IMR-90 (cell line): ENCODE data around the gene NUDT3. TPM values are rescaled to one million over a fixed set of nuclear protein-coding genes. Genes with fewer than 3 reads are reported as not detected.

Experiments
- ATAC-seq: fragments of 200-7000 bp; cut with Tn5 transposase; 2 replicates; pipeline ENCODE4 v1.9.1; 2020; ENCODE audit warnings: low read depth, mild to moderate bottlenecking, moderate library complexity
- BruUV-seq: library from RNA; stranded (reverse); fragments of 400-500 nt; replicated peaks from 2 replicates; lab custom pipeline; 2021; lab: Mats Ljungman, UMichigan
- CTCF ChIA-PET: fragments of 300-600 bp; formaldehyde crosslinking; extraction: SDS; loops from one replicate; lab custom pipeline; 2021; ENCODE audit warnings: antibody characterized with exemption; lab: Yijun Ruan, JAX
- POLR2A ChIA-PET: fragments of 300-600 bp; sonication (Branson Sonifier 250); formaldehyde crosslinking; loops from one replicate; lab custom pipeline; 2022; ENCODE audit warnings: antibody characterized with exemption; ENCODE audit not compliant: unreplicated experiment; lab: Charles Lee
- DNase-seq: peaks from one replicate; pipeline ENCODE4 v3.0.0; 2013
- H2AFZ ChIP-seq: replicated peaks from 2 replicates; pipeline ENCODE3; 2013; ENCODE audit warnings: low read length, mild to moderate bottlenecking; ENCODE audit not compliant: poor library complexity
- H2AK5ac ChIP-seq: 2 replicates; pipeline ENCODE4 v1.6.1; 2013; ENCODE audit warnings: low read depth, low read length, inconsistent platforms
- H2AK9ac ChIP-seq: replicated peaks from 2 replicates; pipeline ENCODE3; 2013; ENCODE audit warnings: mild to moderate bottlenecking, low read depth, low read length, moderate library complexity; ENCODE audit not compliant: poor library complexity
- H2BK120ac ChIP-seq: 2 replicates; pipeline ENCODE4 v1.6.1; 2013; ENCODE audit warnings: low read depth, low read length, inconsistent platforms
- H2BK15ac ChIP-seq: 3 replicates; pipeline ENCODE4 v1.6.1; 2013; ENCODE audit warnings: low read depth, low read length, inconsistent platforms
- H2BK20ac ChIP-seq: 2 replicates; pipeline ENCODE4 v1.6.1; 2013; ENCODE audit warnings: low read depth, mild to moderate bottlenecking, inconsistent platforms, low read length, moderate library complexity
- H2BK5ac ChIP-seq: 2 replicates; pipeline ENCODE4 v1.6.1; 2013; ENCODE audit warnings: mild to moderate bottlenecking, low read depth, low read length, inconsistent platforms; ENCODE audit not compliant: poor library complexity, severe bottlenecking
- H3K14ac ChIP-seq: replicated peaks from 2 replicates; pipeline ENCODE4 v1.6.1; 2013; ENCODE audit warnings: low read depth, low read length, inconsistent platforms
- H3K18ac ChIP-seq: 2 replicates; pipeline ENCODE4 v1.6.1; 2013; ENCODE audit warnings: low read depth, low read length, control low read depth
- H3K23ac ChIP-seq: 2 replicates; pipeline ENCODE4 v1.6.1; 2013; ENCODE audit warnings: low read depth, low read length, inconsistent platforms
- H3K27ac ChIP-seq: 2 replicates; pipeline ENCODE4 v1.5.1; 2013; ENCODE audit warnings: mild to moderate bottlenecking, control low read depth, low read length; ENCODE audit not compliant: insufficient read depth
- H3K27me3 ChIP-seq: 2 replicates; pipeline ENCODE4 v1.6.1; 2013; ENCODE audit warnings: low read length; ENCODE audit not compliant: control insufficient read depth, insufficient read depth
- H3K36me3 ChIP-seq: 2 replicates; pipeline ENCODE4 v1.6.1; 2013; ENCODE audit warnings: low read length, mixed read lengths; ENCODE audit not compliant: control insufficient read depth, insufficient read depth
- H3K4ac ChIP-seq: 2 replicates; pipeline ENCODE4 v1.6.1; 2013; ENCODE audit warnings: low read depth, low read length, inconsistent platforms
- H3K4me1 ChIP-seq: 2 replicates; pipeline ENCODE4 v1.6.1; 2013; ENCODE audit warnings: low read length, mixed read lengths; ENCODE audit not compliant: control insufficient read depth, insufficient read depth
- H3K4me2 ChIP-seq: 2 replicates; pipeline ENCODE4 v1.6.1; 2013; ENCODE audit warnings: low read depth, mild to moderate bottlenecking, control low read depth, low read length, moderate library complexity
- H3K4me3 ChIP-seq: 2 replicates; pipeline ENCODE4 v1.5.1; 2013; ENCODE audit warnings: low read depth, mild to moderate bottlenecking, control low read depth, low read length, moderate library complexity; ENCODE audit not compliant: insufficient read depth
- H3K56ac ChIP-seq: 2 replicates; pipeline ENCODE4 v1.6.1; 2013; ENCODE audit warnings: low read length, inconsistent platforms; ENCODE audit not compliant: insufficient read depth; ENCODE audit errors: extremely low read depth
- H3K79me1 ChIP-seq, 2 experiments: 2 replicates each; pipeline ENCODE4 v1.6.1; 2013; ENCODE audit warnings: low read length in 2 of 2, inconsistent platforms in 1 of 2, low read depth in 1 of 2
- H3K9ac ChIP-seq: 2 replicates; pipeline ENCODE4 v1.6.1; 2013; ENCODE audit warnings: low read depth, low read length, control low read depth
- H3K9me1 ChIP-seq: 2 replicates; pipeline ENCODE4 v1.6.1; 2013; ENCODE audit warnings: low read length, inconsistent platforms; ENCODE audit not compliant: insufficient read depth
- H3K9me3 ChIP-seq: 2 replicates; pipeline ENCODE4 v1.6.1; 2013; ENCODE audit warnings: low read length; ENCODE audit not compliant: control insufficient read depth, insufficient read depth
- H4K20me1 ChIP-seq: 2 replicates; pipeline ENCODE4 v1.6.1; 2013; ENCODE audit warnings: low read length, inconsistent platforms; ENCODE audit not compliant: insufficient read depth
- H4K5ac ChIP-seq: 2 replicates; pipeline ENCODE4 v1.6.1; 2013; ENCODE audit warnings: mild to moderate bottlenecking, low read depth, low read length, control low read depth
- H4K8ac ChIP-seq, 2 experiments: 2 replicates each; pipeline ENCODE4 v1.6.1; 2013; ENCODE audit warnings: low read depth in 2 of 2, low read length in 2 of 2, control low read depth in 1 of 2, inconsistent platforms in 1 of 2
- H4K91ac ChIP-seq: 2 replicates; pipeline ENCODE4 v1.6.1; 2013; ENCODE audit warnings: low read depth, low read length, inconsistent platforms; ENCODE audit not compliant: insufficient read depth
- CHD1 ChIP-seq: IDR thresholded peaks from 2 replicates; pipeline ENCODE4 v1.6.1; 2012; ENCODE audit warnings: low read depth, low read length, improper control_type of control experiment
- MXI1 ChIP-seq: IDR thresholded peaks from 2 replicates; pipeline ENCODE4 v1.6.1; 2012; ENCODE audit warnings: low read depth, mild to moderate bottlenecking, low read length, moderate library complexity, borderline replicate concordance
- NFE2L2 ChIP-seq: fragments of 150-350 bp; IDR thresholded peaks from 2 replicates; pipeline ENCODE4 v1.6.1; 2016; ENCODE audit warnings: low read depth, mild to moderate bottlenecking, low read length
- POLR2A ChIP-seq: IDR thresholded peaks from 2 replicates; pipeline ENCODE4 v1.6.1; 2012; ENCODE audit warnings: mild to moderate bottlenecking, low read depth, low read length
- RAD21 ChIP-seq: IDR thresholded peaks from 2 replicates; pipeline ENCODE4 v1.6.1; 2012; ENCODE audit warnings: low read length, improper control_type of control experiment
- RFX5 ChIP-seq: IDR thresholded peaks from 2 replicates; pipeline ENCODE4 v1.8.0; 2012; ENCODE audit warnings: low read depth, mild to moderate bottlenecking, low read length, moderate library complexity
- WGBS, 2 experiments: methylation state at CpG; one replicate each; pipeline versions ENCODE4 v1.1.5 to v1.1.7; 2013; ENCODE audit warnings: missing lambda C conversion rate in 2 of 2; ENCODE audit not compliant: insufficient read length in 1 of 2; ENCODE audit errors: extremely low coverage in 2 of 2; 5-methylcytosine and 5-hydroxymethylcytosine counted together
- dilution Hi-C: fragments of 300-500 bp; cut with HindIII; formaldehyde crosslinking; loops from one replicate; pipeline ENCODE4 v1.14.3; 2018; ENCODE audit warnings: low sequenced_read_pairs; ENCODE audit not compliant: unreplicated experiment
- in situ Hi-C: fragments of 300-500 bp; cut with MboI; formaldehyde crosslinking; loops from 3 replicates; pipeline ENCODE4 v1.14.3; 2019; ENCODE audit warnings: low sequenced_read_pairs, inconsistent platforms, mixed read lengths
- intact Hi-C: fragments of 100-400 bp; cut with micrococcal nuclease; formaldehyde crosslinking; loops from 2 replicates; pipeline ENCODE4 v1.10.0; 2022
- polyA plus RNA-seq, 3 experiments: library from polyadenylated mRNA; depleted of rRNA; stranded (reverse); fragments of >200 nt; gene quantifications; 2 replicates each; pipeline ENCODE4 v1.2.3, GENCODE V29; 2012; ENCODE audit warnings: low replicate concordance in 1 of 3
- total RNA-seq: library from RNA; depleted of rRNA; stranded (reverse); fragments of >200 nt; gene quantifications from 2 replicates; pipeline ENCODE4 v1.2.3, GENCODE V29; 2012
- TF ChIP-seq, protein P1 (sequence below): conservative IDR thresholded peaks from 2 replicates; pipeline ENCODE4 v1.5.1; 2012; ENCODE audit warnings: mild to moderate bottlenecking, low read depth, low read length, improper control_type of control experiment
- TF ChIP-seq, protein P2 (sequence below): fragments of 150-350 bp; IDR thresholded peaks from 2 replicates; pipeline ENCODE4 v1.6.1; 2016; ENCODE audit warnings: low read depth, mild to moderate bottlenecking, low read length, moderate library complexity, borderline replicate concordance
- TF ChIP-seq, protein P3 (sequence below): fragments of 150-350 bp; IDR thresholded peaks from 2 replicates; pipeline ENCODE4 v1.6.1; 2017; ENCODE audit warnings: mild to moderate bottlenecking, antibody characterized with exemption, low read length, low read depth

Gene NUDT3
- total and polyA plus RNA-seq, 2 of the 4 experiments (the other 2 are of a cell fraction), result 10.1 to 17.2 TPM

GRCh38 chr6:34391786-34392496, 528 bp downstream of the NUDT3 start (continued):
- TF ChIP-seq, protein P1, sequence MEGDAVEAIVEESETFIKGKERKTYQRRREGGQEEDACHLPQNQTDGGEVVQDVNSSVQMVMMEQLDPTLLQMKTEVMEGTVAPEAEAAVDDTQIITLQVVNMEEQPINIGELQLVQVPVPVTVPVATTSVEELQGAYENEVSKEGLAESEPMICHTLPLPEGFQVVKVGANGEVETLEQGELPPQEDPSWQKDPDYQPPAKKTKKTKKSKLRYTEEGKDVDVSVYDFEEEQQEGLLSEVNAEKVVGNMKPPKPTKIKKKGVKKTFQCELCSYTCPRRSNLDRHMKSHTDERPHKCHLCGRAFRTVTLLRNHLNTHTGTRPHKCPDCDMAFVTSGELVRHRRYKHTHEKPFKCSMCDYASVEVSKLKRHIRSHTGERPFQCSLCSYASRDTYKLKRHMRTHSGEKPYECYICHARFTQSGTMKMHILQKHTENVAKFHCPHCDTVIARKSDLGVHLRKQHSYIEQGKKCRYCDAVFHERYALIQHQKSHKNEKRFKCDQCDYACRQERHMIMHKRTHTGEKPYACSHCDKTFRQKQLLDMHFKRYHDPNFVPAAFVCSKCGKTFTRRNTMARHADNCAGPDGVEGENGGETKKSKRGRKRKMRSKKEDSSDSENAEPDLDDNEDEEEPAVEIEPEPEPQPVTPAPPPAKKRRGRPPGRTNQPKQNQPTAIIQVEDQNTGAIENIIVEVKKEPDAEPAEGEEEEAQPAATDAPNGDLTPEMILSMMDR, result no peak

DNA sequence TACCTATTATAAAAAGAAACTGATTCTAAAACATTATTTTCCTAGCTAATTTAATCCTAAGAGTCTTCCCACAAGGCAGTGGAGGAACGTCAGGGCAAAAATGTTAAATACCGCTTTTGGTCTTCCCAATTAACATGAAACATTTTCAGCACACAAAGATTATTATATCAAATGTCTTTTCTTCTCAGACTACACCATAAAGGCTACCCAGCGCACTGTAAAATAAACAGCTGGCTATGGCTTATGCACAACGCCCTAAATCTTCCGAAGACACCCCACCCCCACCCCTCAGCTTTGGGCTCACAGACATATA, 1.0 kb downstream of the NUDT3 start:
- H4K8ac ChIP-seq, result peak overlapping the region; percentile 61 to 78; a peak in 2 of 4 replicates
- peak overlapping the region; percentile 50 for H3K23ac ChIP-seq
- CTCF ChIA-PET, result no interaction called here
- dilution Hi-C loops, result no loop called here
- BruUV-seq, result no TSS peak
- intact Hi-C loops, result loop anchor here (1.0 to 5.0 kb wide), 3 partner anchors 84 to 195 kb away; partner anchors contain the start of gene SMIM29
- peak overlapping the region; percentile 91 for H3K4ac ChIP-seq
- peak; percentile 4 for ATAC-seq
- H3K56ac ChIP-seq, result peak overlapping the region; percentile 28
- H4K20me1 ChIP-seq, result peaks cover 30% of the 10 kb centered on the region
- peak overlapping the region; percentile 94 for H3K27ac ChIP-seq
- H3K27me3 ChIP-seq, result no peaks in the 10 kb centered on the region
- WGBS, 2 experiments, result 0% methylated on average over 3 of the region's 5 CpGs; no CpG with 5 or more reads in 1 of the 2 experiments
- H2AFZ ChIP-seq, result peak overlapping the region; percentile 96
- H3K14ac ChIP-seq, result peak overlapping the region; percentile 72
- H2AK9ac ChIP-seq, result peak overlapping the region; percentile 92
- in situ Hi-C loops, result no loop called here
- H2BK20ac ChIP-seq, result no peak overlapping the region
- peaks cover 2% of the 10 kb centered on the region; the same call in 1 of the 2 replicates for H3K4me1 ChIP-seq
- POLR2A ChIA-PET, result no interaction called here
- no peak overlapping the region; the same call in 1 of the 2 replicates for H4K5ac ChIP-seq
- H3K79me1 ChIP-seq, result peaks cover 10 to 44% of the 10 kb centered on the region in 2 experiments
- no peak for DNase-seq
- H3K9me1 ChIP-seq, result peaks cover 9% of the 10 kb centered on the region
- H2BK120ac ChIP-seq, result peak overlapping the region; percentile 51; the same call in 1 of the 2 replicates
- no peak overlapping the region for H2BK15ac ChIP-seq
- peak overlapping the region; percentile 20; the same call in 1 of the 2 replicates for H2AK5ac ChIP-seq
- peak overlapping the region; percentile 89 for H2BK5ac ChIP-seq
- H3K18ac ChIP-seq, result peak overlapping the region; percentile 24; the same call in 1 of the 2 replicates
- H3K4me3 ChIP-seq, result peak overlapping the region; percentile 93
- peak overlapping the region; percentile 84 for H3K4me2 ChIP-seq
- H3K9ac ChIP-seq, result peak overlapping the region; percentile 90
- no peaks in the 10 kb centered on the region for H3K36me3 ChIP-seq
- no peaks in the 10 kb centered on the region for H3K9me3 ChIP-seq
- peak overlapping the region; percentile 91; the same call in 1 of the 2 replicates for H4K91ac ChIP-seq
- TF ChIP-seq, protein P1, result no peak
- TF ChIP-seq POLR2A (no peak), RAD21 (no peak), CHD1 (no peak), NFE2L2 (no peak), MXI1 (no peak), RFX5 (no peak)
- TF ChIP-seq, protein P2, sequence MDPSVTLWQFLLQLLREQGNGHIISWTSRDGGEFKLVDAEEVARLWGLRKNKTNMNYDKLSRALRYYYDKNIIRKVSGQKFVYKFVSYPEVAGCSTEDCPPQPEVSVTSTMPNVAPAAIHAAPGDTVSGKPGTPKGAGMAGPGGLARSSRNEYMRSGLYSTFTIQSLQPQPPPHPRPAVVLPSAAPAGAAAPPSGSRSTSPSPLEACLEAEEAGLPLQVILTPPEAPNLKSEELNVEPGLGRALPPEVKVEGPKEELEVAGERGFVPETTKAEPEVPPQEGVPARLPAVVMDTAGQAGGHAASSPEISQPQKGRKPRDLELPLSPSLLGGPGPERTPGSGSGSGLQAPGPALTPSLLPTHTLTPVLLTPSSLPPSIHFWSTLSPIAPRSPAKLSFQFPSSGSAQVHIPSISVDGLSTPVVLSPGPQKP, result no peak
- TF ChIP-seq, protein P3, sequence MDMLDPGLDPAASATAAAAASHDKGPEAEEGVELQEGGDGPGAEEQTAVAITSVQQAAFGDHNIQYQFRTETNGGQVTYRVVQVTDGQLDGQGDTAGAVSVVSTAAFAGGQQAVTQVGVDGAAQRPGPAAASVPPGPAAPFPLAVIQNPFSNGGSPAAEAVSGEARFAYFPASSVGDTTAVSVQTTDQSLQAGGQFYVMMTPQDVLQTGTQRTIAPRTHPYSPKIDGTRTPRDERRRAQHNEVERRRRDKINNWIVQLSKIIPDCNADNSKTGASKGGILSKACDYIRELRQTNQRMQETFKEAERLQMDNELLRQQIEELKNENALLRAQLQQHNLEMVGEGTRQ, result no peak
